HepG2 (cell line): ENCODE measurements around the gene TTC6. TPM values are rescaled to one million over a fixed set of nuclear protein-coding genes. Genes with fewer than 3 reads are reported as not detected.

Source experiments
- ARNT ChIP-seq: fragments of 450-650 bp; IDR thresholded peaks from 2 replicates; pipeline ENCODE4 v1.6.1; 2017
- CAMTA2 ChIP-seq: sonication (generic); formaldehyde crosslinking; IDR thresholded peaks from 2 replicates; pipeline ENCODE4 v1.4.0; 2020; ENCODE audit warnings: mild to moderate bottlenecking, missing genetic modification reagents, borderline replicate concordance
- EEA1 ChIP-seq: sonication (generic); formaldehyde crosslinking; IDR thresholded peaks from 2 replicates; pipeline ENCODE4 v1.5.1; 2020; ENCODE audit warnings: mild to moderate bottlenecking, missing genetic modification reagents, borderline replicate concordance
- HIVEP1 ChIP-seq: sonication (generic); formaldehyde crosslinking; IDR thresholded peaks from 2 replicates; pipeline ENCODE4 v1.4.0; 2020; ENCODE audit warnings: mild to moderate bottlenecking, missing genetic modification reagents
- KDM5B ChIP-seq: sonication (generic); formaldehyde crosslinking; IDR thresholded peaks from 2 replicates; pipeline ENCODE4 v1.4.0; 2020; ENCODE audit warnings: missing genetic modification reagents, mild to moderate bottlenecking, borderline replicate concordance
- PPARG ChIP-seq: conservative IDR thresholded peaks from 2 replicates; pipeline ENCODE4 v1.6.1; 2016; ENCODE audit warnings: missing biosample characterization, missing genetic modification reagents
- PRDM15 ChIP-seq: sonication (generic); formaldehyde crosslinking; IDR thresholded peaks from 2 replicates; pipeline ENCODE4 v1.4.0; 2020; ENCODE audit warnings: missing genetic modification reagents
- PRPF4 ChIP-seq: fragments of 200-400 bp; formaldehyde crosslinking; IDR thresholded peaks from 2 replicates; pipeline ENCODE4 v1.6.1; 2016; ENCODE audit warnings: low read length, low read depth; ENCODE audit not compliant: poor library complexity, severe bottlenecking
- PTBP1 ChIP-seq: fragments of 200-400 bp; formaldehyde crosslinking; IDR thresholded peaks from 2 replicates; pipeline ENCODE4 v1.6.1; 2018; ENCODE audit warnings: low read length, low read depth; ENCODE audit not compliant: poor library complexity, severe bottlenecking
- XBP1 ChIP-seq: sonication (generic); formaldehyde crosslinking; IDR thresholded peaks from 2 replicates; pipeline ENCODE4 v1.5.0; 2020; ENCODE audit warnings: missing genetic modification reagents
- ZBTB1 ChIP-seq: sonication (generic); formaldehyde crosslinking; IDR thresholded peaks from 2 replicates; pipeline ENCODE4 v1.4.0; 2020; ENCODE audit warnings: missing genetic modification reagents, borderline replicate concordance
- ZBTB33 ChIP-seq: sonication (generic); formaldehyde crosslinking; IDR thresholded peaks from 2 replicates; pipeline ENCODE4 v1.4.0; 2020; ENCODE audit warnings: missing genetic modification reagents
- ZMYM2 ChIP-seq: sonication (generic); formaldehyde crosslinking; IDR thresholded peaks from 2 replicates; pipeline ENCODE4 v1.8.0; 2022; ENCODE audit warnings: mild to moderate bottlenecking, missing genetic modification reagents
- ZNF263 ChIP-seq: sonication (generic); formaldehyde crosslinking; IDR thresholded peaks from 2 replicates; pipeline ENCODE4 v1.4.0; 2020; ENCODE audit warnings: missing genetic modification reagents
- ZNF740 ChIP-seq: sonication (generic); formaldehyde crosslinking; IDR thresholded peaks from 2 replicates; pipeline ENCODE4 v1.4.0; 2020; ENCODE audit warnings: missing genetic modification reagents
- ZNF766 ChIP-seq: sonication (generic); formaldehyde crosslinking; IDR thresholded peaks from 2 replicates; pipeline ENCODE4 v1.5.0; 2020; ENCODE audit warnings: missing genetic modification reagents, borderline replicate concordance
- polyA plus RNA-seq, 8 experiments: library from polyadenylated mRNA; depleted of rRNA in 3 of 8; stranded (reverse) in 7 of 8; unstranded in 1 of 8; fragments of >200 nt; fragmentation: Illumina TruSeq in 4 of 8; extraction: Trizol in 4 of 8; gene quantifications; 2 replicates each; pipeline versions ENCODE4 v1.2.1 to v1.2.3, GENCODE V29; 2011 to 2016; ENCODE audit warnings: low read depth in 4 of 8, missing spikeins in 1 of 8, mixed read lengths in 1 of 8; ENCODE audit not compliant: insufficient read depth in 1 of 8
- total RNA-seq, 5 experiments: library from RNA; depleted of rRNA; stranded (reverse); fragments of >200 nt; fragmentation: Illumina TruSeq; extraction: Trizol; gene quantifications; 2 replicates each; pipeline ENCODE4 v1.2.3, GENCODE V29; 2016; ENCODE audit warnings: low read depth in 1 of 5
- TF ChIP-seq, protein P1 (sequence below): sonication (generic); formaldehyde crosslinking; IDR thresholded peaks from 2 replicates; pipeline ENCODE4 v1.4.0; 2020; ENCODE audit warnings: missing genetic modification reagents
- TF ChIP-seq, protein P2 (sequence below): sonication (generic); formaldehyde crosslinking; IDR thresholded peaks from 2 replicates; pipeline ENCODE4 v1.9.0; 2021; ENCODE audit warnings: missing genetic modification reagents, borderline replicate concordance
- TF ChIP-seq, protein P3 (sequence below): sonication (generic); formaldehyde crosslinking; IDR thresholded peaks from 2 replicates; pipeline ENCODE4 v1.4.0; 2020; ENCODE audit warnings: missing genetic modification reagents

TTC6 gene
- total and polyA plus RNA-seq, 2 of the 13 experiments (the other 11 are each of a cell fraction or from before 2014, with no cell fraction given) = 9.3 to 27.4 TPM

DNA sequence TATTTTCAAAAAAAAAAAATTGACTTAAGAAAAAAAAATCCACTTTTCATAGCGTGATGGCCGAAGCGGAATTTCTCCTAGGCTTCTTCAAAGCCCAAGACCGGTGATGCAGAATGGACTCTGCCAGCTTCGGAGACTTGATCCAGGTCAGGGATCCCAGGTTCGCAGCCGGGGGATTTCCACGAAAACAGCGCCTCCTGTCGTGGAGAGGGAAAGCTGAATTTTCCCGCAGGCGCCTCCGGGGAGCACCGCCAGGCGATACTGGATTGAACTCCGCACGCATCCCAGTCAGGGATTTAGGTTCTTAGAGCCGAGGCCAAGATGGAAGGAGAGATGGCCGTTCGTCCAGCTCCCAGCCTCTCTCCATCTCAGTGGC lies 2.1 kb downstream of the TTC6 start (continued):
- no peak for TF ChIP-seq ZBTB1 (CRISPR knock-in tag)
- peak; percentile 53; the same call in 1 of the 2 replicates for TF ChIP-seq XBP1 (CRISPR knock-in tag)
- peak; percentile 24 for TF ChIP-seq PTBP1
- 0 out of 2 replicates have a peak, but pooled peaks have one; percentile 33 for TF ChIP-seq ZMYM2 (CRISPR knock-in tag)
- TF ChIP-seq, protein P1, sequence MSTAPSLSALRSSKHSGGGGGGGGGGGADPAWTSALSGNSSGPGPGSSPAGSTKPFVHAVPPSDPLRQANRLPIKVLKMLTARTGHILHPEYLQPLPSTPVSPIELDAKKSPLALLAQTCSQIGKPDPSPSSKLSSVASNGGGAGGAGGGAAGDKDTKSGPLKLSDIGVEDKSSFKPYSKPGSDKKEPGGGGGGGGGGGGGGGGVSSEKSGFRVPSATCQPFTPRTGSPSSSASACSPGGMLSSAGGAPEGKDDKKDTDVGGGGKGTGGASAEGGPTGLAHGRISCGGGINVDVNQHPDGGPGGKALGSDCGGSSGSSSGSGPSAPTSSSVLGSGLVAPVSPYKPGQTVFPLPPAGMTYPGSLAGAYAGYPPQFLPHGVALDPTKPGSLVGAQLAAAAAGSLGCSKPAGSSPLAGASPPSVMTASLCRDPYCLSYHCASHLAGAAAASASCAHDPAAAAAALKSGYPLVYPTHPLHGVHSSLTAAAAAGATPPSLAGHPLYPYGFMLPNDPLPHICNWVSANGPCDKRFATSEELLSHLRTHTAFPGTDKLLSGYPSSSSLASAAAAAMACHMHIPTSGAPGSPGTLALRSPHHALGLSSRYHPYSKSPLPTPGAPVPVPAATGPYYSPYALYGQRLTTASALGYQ = no peak
- TF ChIP-seq HIVEP1 = peak; percentile 18; the same call in 1 of the 2 replicates
- TF ChIP-seq PRDM15 (CRISPR knock-in tag) = peak; percentile 17; the same call in 1 of the 2 replicates
- TF ChIP-seq ARNT = no peak
- no peak for TF ChIP-seq EEA1
- no peak for TF ChIP-seq KDM5B (CRISPR knock-in tag)
- TF ChIP-seq ZNF263 = peak; percentile 97
- peak; percentile 26; the same call in 1 of the 2 replicates for TF ChIP-seq ZNF740 (CRISPR knock-in tag)
- TF ChIP-seq ZBTB33 (CRISPR knock-in tag) = peak; percentile 99
- TF ChIP-seq PRPF4 = peak; percentile 22
- TF ChIP-seq, protein P2, sequence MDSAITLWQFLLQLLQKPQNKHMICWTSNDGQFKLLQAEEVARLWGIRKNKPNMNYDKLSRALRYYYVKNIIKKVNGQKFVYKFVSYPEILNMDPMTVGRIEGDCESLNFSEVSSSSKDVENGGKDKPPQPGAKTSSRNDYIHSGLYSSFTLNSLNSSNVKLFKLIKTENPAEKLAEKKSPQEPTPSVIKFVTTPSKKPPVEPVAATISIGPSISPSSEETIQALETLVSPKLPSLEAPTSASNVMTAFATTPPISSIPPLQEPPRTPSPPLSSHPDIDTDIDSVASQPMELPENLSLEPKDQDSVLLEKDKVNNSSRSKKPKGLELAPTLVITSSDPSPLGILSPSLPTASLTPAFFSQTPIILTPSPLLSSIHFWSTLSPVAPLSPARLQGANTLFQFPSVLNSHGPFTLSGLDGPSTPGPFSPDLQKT (CRISPR knock-in tag) = 0 out of 2 replicates have a peak, but pooled peaks have one; percentile 23
- peak; percentile 47; the same call in 1 of the 2 replicates for TF ChIP-seq ZNF766
- TF ChIP-seq, protein P3, sequence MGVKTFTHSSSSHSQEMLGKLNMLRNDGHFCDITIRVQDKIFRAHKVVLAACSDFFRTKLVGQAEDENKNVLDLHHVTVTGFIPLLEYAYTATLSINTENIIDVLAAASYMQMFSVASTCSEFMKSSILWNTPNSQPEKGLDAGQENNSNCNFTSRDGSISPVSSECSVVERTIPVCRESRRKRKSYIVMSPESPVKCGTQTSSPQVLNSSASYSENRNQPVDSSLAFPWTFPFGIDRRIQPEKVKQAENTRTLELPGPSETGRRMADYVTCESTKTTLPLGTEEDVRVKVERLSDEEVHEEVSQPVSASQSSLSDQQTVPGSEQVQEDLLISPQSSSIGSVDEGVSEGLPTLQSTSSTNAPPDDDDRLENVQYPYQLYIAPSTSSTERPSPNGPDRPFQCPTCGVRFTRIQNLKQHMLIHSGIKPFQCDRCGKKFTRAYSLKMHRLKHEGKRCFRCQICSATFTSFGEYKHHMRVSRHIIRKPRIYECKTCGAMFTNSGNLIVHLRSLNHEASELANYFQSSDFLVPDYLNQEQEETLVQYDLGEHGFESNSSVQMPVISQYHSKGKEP (CRISPR knock-in tag) = 0 out of 2 replicates have a peak, but pooled peaks have one; percentile 7
- no peak for TF ChIP-seq PPARG (CRISPR knock-in tag)
- TF ChIP-seq CAMTA2 (CRISPR knock-in tag) = peak; percentile 37; the same call in 1 of the 2 replicates
